Measurements from ENCODE around the gene SAMD1. TPM values are rescaled to one million over a fixed set of nuclear protein-coding genes. Genes with fewer than 3 reads are reported as not detected.

Gene SAMD1
- total RNA-seq, 1 experiment from 2014 or later, result 108 TPM

GRCh38 chr19:14093117-14093823 lies 2.7 kb upstream of the SAMD1 start:
- Mint-ChIP-seq H3K9me3 (peaks cover 13 to 15% of the 10 kb centered on the region in 2 experiments), H3K27me3 (ENCODE audit: low read depth) (peaks cover 23% of the 10 kb centered on the region), H3K27ac (no peak overlapping the region), H3K4me3 (peak overlapping the region; percentile 17 to 55; a peak in 3 of 5 replicates), H3K36me3 (ENCODE audit: insufficient read depth in 1 of 3, low read depth in 3 of 3) (peaks cover 14 to 36% (median 29%) of the 10 kb centered on the region in 3 experiments), H3K4me1 (peaks cover 12% of the 10 kb centered on the region in 2 experiments)
- Histone ChIP-seq H3K27ac (ENCODE audit: insufficient read length, low read depth, low read length) (no peak overlapping the region), H2BK20ac (ENCODE audit: low read depth, low read length, poor library complexity, severe bottlenecking) (no peak overlapping the region), H3K4me1 (ENCODE audit: insufficient read depth, low read length) (no peaks in the 10 kb centered on the region), H3K18ac (ENCODE audit: insufficient read length, low read depth, low read length) (no peak overlapping the region), H2BK120ac (ENCODE audit: low read depth, low read length, poor library complexity, severe bottlenecking) (no peak overlapping the region), H3K4me2 (ENCODE audit: insufficient read depth, insufficient read length, low read length) (no peak overlapping the region), H3K4ac (ENCODE audit: low read depth, low read length) (no peak overlapping the region), H4K5ac (ENCODE audit: insufficient read length, low read depth, low read length) (no peak overlapping the region), H3K9me3 (ENCODE audit: control insufficient read depth, low read depth, low read length) (peaks cover 6% of the 10 kb centered on the region), H3K23ac (ENCODE audit: insufficient read length, low read depth, low read length) (no peak overlapping the region), H3K23me2 (ENCODE audit: insufficient read length, low read depth, low read length, poor library complexity, severe bottlenecking) (peaks cover 8% of the 10 kb centered on the region), H3T11ph (ENCODE audit: low read length) (no peak overlapping the region), H2BK12ac (ENCODE audit: insufficient read length, low read depth, low read length) (no peak overlapping the region), H2BK15ac (ENCODE audit: low read depth, low read length) (no peak overlapping the region), H4K8ac (replicated peaks; ENCODE audit: insufficient read length, low read depth, low read length) (no peak overlapping the region), H3K27me3 (ENCODE audit: insufficient read depth, low read length) (no peaks in the 10 kb centered on the region), H3K9ac (ENCODE audit: extremely low read depth, insufficient read length, low read length) (no peak overlapping the region), H2AFZ (ENCODE audit: low read length) (no peak overlapping the region), H3K14ac (ENCODE audit: insufficient read depth, low read length) (no peak overlapping the region), H2BK5ac (ENCODE audit: insufficient read length, low read length) (no peak overlapping the region), H3K79me2 (ENCODE audit: insufficient read depth, low read length) (no peaks in the 10 kb centered on the region), H2AK5ac (ENCODE audit: insufficient read length, low read length) (no peak overlapping the region), H4K20me1 (ENCODE audit: control insufficient read depth, insufficient read depth, insufficient read length) (no peaks in the 10 kb centered on the region), H3K56ac (ENCODE audit: insufficient read length, low read depth, low read length) (no peak overlapping the region), H3K79me1 (ENCODE audit: insufficient read depth, low read depth, low read length, poor library complexity, severe bottlenecking) (no peaks in the 10 kb centered on the region), H4K91ac (ENCODE audit: insufficient read length, low read depth, low read length) (no peak overlapping the region)
- WGBS (ENCODE audit: extremely low coverage, insufficient read length, low lambda C conversion rate), result no CpG with 5 or more reads among the region's 9 CpGs
- DNase-seq, result no peak
- TF ChIP-seq CTCF (conservative IDR thresholded peaks at IDR 0.05), result no peak
